HG02870 (cell line): Measurements from ENCODE around the gene ALDH1A1.
"Not testable (repeated sequence)": the region's sequence is repeated elsewhere in the genome, so short reads cannot be mapped to it uniquely, and the experiment has no call there.

Experiments
- ATAC-seq: cut with Tn5 transposase; IDR thresholded peaks from one replicate; pipeline ENCODE4 v1.9.1; 2021; ENCODE audit warnings: mild to moderate bottlenecking, moderate library complexity; ENCODE audit not compliant: unreplicated experiment

Gene ALDH1A1

GRCh38 chr9:72863456-72864094, 89.3 kb downstream of the ALDH1A1 start:
- ATAC-seq = no peak

- ATAC-seq = not testable (repeated sequence)
Measured at GRCh38 chr9:72862788-72863187, 90.1 kb downstream of the ALDH1A1 start.

- ATAC-seq = no peak
Measured at GRCh38 chr9:72858089-72858912, 94.6 kb downstream of the ALDH1A1 start.

GRCh38 chr9:72857624-72857996, 95.2 kb downstream of the ALDH1A1 start:
- no peak for ATAC-seq

GRCh38 chr9:72856972-72857623, 95.8 kb downstream of the ALDH1A1 start:
- no peak for ATAC-seq

GRCh38 chr9:72855890-72856523, 96.8 kb downstream of the ALDH1A1 start:
- ATAC-seq = no peak

- no peak for ATAC-seq
Measured at GRCh38 chr9:72855321-72855720, 97.5 kb downstream of the ALDH1A1 start.
